ENCODE results near the gene KLF4. TPM values are rescaled to one million over a fixed set of nuclear protein-coding genes. Genes with fewer than 3 reads are reported as not detected.

The KLF4 gene
- polyA plus RNA-seq, 3 donors, result 36.6 to 512 (median 37.2) TPM

- Histone ChIP-seq H3K27me3 (ENCODE audit: control insufficient read depth in 2 of 2, insufficient read depth in 2 of 2, low read length in 2 of 2) (no peaks in the 10 kb centered on the region), H3K79me2 (ENCODE audit: insufficient read depth, low read length) (no peaks in the 10 kb centered on the region), H4K20me1 (ENCODE audit: insufficient read depth, low read length) (no peaks in the 10 kb centered on the region), H2AFZ (ENCODE audit: insufficient read depth, low read depth, low read length, poor library complexity, severe bottlenecking) (no peak overlapping the region), H3K9me3 (replicated peaks in 1 of 2; ENCODE audit: control insufficient read depth in 1 of 2, insufficient read depth in 1 of 2, low read length in 2 of 2) (no peaks in the 10 kb centered on the region), H3K4me3 (replicated peaks in 1 of 3; ENCODE audit: low read depth in 2 of 3, low read length in 3 of 3) (no peak overlapping the region), H3K4me2 (replicated peaks; ENCODE audit: extremely low read depth, low read length, poor library complexity, severe bottlenecking) (no peak overlapping the region), H3K36me3 (replicated peaks in 1 of 2; ENCODE audit: control insufficient read depth in 1 of 2, insufficient read depth in 2 of 2, low read length in 2 of 2) (no peaks in the 10 kb centered on the region), H3K4me1 (ENCODE audit: control insufficient read depth in 1 of 2, insufficient read depth in 2 of 2, low read length in 2 of 2) (peaks cover 3 to 6% of the 10 kb centered on the region in 2 donors), H3K27ac (ENCODE audit: low read depth in 1 of 2, low read length in 2 of 2) (no peak overlapping the region), H3K9ac (ENCODE audit: insufficient read depth, low read length, poor library complexity, severe bottlenecking) (no peak overlapping the region)
- peaks cover 0 to 9% (median under 1%) of the 10 kb centered on the region in 3 donors for H3K27me3 Mint-ChIP-seq (ENCODE audit: low read depth in 3 of 3)
- H3K36me3 Mint-ChIP-seq, result no peaks in the 10 kb centered on the region
- no peak overlapping the region for H3K4me3 Mint-ChIP-seq
- peaks cover 0 to 5% (median 0%) of the 10 kb centered on the region in 7 donors for H3K9me3 Mint-ChIP-seq
- no peak for DNase-seq
- WGBS (ENCODE audit: insufficient coverage), result no CpG with 5 or more reads among the region's 14 CpGs
- H3K27ac Mint-ChIP-seq, result peak overlapping the region in 1 of 7 donors; percentile 63
- peaks cover 3% of the 10 kb centered on the region for H3K4me1 Mint-ChIP-seq
- TF ChIP-seq CTCF (IDR thresholded peaks at IDR 0.05), result no peak
- intact Hi-C loops (cut with micrococcal nuclease), result no loop called here
Observed at GRCh38 chr9:107534510-107535078, 45.0 kb upstream of the KLF4 start.

GRCh38 chr9:107530679-107531078 is 41.1 kb upstream of the KLF4 start:
- Histone ChIP-seq H3K4me3 (replicated peaks in 1 of 3; ENCODE audit: low read depth in 2 of 3, low read length in 3 of 3) (no peak overlapping the region), H3K9ac (ENCODE audit: insufficient read depth, low read length, poor library complexity, severe bottlenecking) (no peak overlapping the region), H3K27me3 (ENCODE audit: control insufficient read depth in 2 of 2, insufficient read depth in 2 of 2, low read length in 2 of 2) (no peaks in the 10 kb centered on the region), H3K27ac (ENCODE audit: low read depth in 1 of 2, low read length in 2 of 2) (no peak overlapping the region), H3K4me1 (ENCODE audit: control insufficient read depth in 1 of 2, insufficient read depth in 2 of 2, low read length in 2 of 2) (peaks cover 3 to 6% of the 10 kb centered on the region in 2 donors), H4K20me1 (ENCODE audit: insufficient read depth, low read length) (no peaks in the 10 kb centered on the region), H3K36me3 (replicated peaks in 1 of 2; ENCODE audit: control insufficient read depth in 1 of 2, insufficient read depth in 2 of 2, low read length in 2 of 2) (no peaks in the 10 kb centered on the region), H2AFZ (ENCODE audit: insufficient read depth, low read depth, low read length, poor library complexity, severe bottlenecking) (no peak overlapping the region), H3K79me2 (ENCODE audit: insufficient read depth, low read length) (no peaks in the 10 kb centered on the region), H3K9me3 (replicated peaks in 1 of 2; ENCODE audit: control insufficient read depth in 1 of 2, insufficient read depth in 1 of 2, low read length in 2 of 2) (no peaks in the 10 kb centered on the region), H3K4me2 (replicated peaks; ENCODE audit: extremely low read depth, low read length, poor library complexity, severe bottlenecking) (no peak overlapping the region)
- intact Hi-C loops (cut with micrococcal nuclease), result no loop called here
- peaks cover 0 to 5% (median 0%) of the 10 kb centered on the region in 7 donors for H3K9me3 Mint-ChIP-seq
- no peak overlapping the region for H3K4me3 Mint-ChIP-seq
- H3K27ac Mint-ChIP-seq, result peak overlapping the region in 4 of 7 donors; percentile 25 to 76 (median 54)
- H3K4me1 Mint-ChIP-seq, result peaks cover 3% of the 10 kb centered on the region
- peaks cover 0 to 5% (median 5%) of the 10 kb centered on the region in 3 donors for H3K27me3 Mint-ChIP-seq (ENCODE audit: low read depth in 3 of 3)
- no CpG with 5 or more reads among the region's 1 CpG for WGBS (ENCODE audit: insufficient coverage)
- DNase-seq, result peak; percentile 63 to 77 (median 70)
- no peak for TF ChIP-seq CTCF (IDR thresholded peaks at IDR 0.05)
- H3K36me3 Mint-ChIP-seq, result no peaks in the 10 kb centered on the region

All from CD14-positive monocyte (primary cell).